Measurements from ENCODE around the gene THSD7B.

GRCh38 chr2:137229834-137230233 is 464.5 kb downstream of the THSD7B start:
- TF ChIP-seq, protein P1, sequence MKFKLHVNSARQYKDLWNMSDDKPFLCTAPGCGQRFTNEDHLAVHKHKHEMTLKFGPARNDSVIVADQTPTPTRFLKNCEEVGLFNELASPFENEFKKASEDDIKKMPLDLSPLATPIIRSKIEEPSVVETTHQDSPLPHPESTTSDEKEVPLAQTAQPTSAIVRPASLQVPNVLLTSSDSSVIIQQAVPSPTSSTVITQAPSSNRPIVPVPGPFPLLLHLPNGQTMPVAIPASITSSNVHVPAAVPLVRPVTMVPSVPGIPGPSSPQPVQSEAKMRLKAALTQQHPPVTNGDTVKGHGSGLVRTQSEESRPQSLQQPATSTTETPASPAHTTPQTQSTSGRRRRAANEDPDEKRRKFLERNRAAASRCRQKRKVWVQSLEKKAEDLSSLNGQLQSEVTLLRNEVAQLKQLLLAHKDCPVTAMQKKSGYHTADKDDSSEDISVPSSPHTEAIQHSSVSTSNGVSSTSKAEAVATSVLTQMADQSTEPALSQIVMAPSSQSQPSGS (IDR thresholded peaks at IDR 0.05; ENCODE audit: low read length) = no peak
- TF ChIP-seq KDM1A (IDR thresholded peaks at IDR 0.05; ENCODE audit: borderline replicate concordance, low read length) (no peak), SIN3A (conservative IDR thresholded peaks at IDR 0.05 in 1 of 2, IDR thresholded peaks at IDR 0.05 in 1 of 2; ENCODE audit: low read depth in 1 of 2, low read length in 2 of 2) (no peak), CREB1 (IDR thresholded peaks at IDR 0.05) (no peak), CHD1 (IDR thresholded peaks at IDR 0.05; ENCODE audit: low read depth, low read length) (no peak), POLR2A (IDR thresholded peaks at IDR 0.05; ENCODE audit: control extremely low read depth in 1 of 2, low read depth in 2 of 2, low read length in 2 of 2) (no peak), HDAC6 (IDR thresholded peaks at IDR 0.05; ENCODE audit: low read depth, low read length) (no peak), TBP (IDR thresholded peaks at IDR 0.05; ENCODE audit: low read depth, low read length) (no peak), EZH2 (IDR thresholded peaks at IDR 0.05; ENCODE audit: low read depth, low read length, severe bottlenecking) (no peak)
- TF ChIP-seq, protein P2, sequence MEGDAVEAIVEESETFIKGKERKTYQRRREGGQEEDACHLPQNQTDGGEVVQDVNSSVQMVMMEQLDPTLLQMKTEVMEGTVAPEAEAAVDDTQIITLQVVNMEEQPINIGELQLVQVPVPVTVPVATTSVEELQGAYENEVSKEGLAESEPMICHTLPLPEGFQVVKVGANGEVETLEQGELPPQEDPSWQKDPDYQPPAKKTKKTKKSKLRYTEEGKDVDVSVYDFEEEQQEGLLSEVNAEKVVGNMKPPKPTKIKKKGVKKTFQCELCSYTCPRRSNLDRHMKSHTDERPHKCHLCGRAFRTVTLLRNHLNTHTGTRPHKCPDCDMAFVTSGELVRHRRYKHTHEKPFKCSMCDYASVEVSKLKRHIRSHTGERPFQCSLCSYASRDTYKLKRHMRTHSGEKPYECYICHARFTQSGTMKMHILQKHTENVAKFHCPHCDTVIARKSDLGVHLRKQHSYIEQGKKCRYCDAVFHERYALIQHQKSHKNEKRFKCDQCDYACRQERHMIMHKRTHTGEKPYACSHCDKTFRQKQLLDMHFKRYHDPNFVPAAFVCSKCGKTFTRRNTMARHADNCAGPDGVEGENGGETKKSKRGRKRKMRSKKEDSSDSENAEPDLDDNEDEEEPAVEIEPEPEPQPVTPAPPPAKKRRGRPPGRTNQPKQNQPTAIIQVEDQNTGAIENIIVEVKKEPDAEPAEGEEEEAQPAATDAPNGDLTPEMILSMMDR (IDR thresholded peaks at IDR 0.05; ENCODE audit: control extremely low read depth in 1 of 3, insufficient read depth in 1 of 3, low read depth in 1 of 3, low read length in 3 of 3) = no peak
